ENCODE results near the gene RAVER1. TPM values are rescaled to one million over a fixed set of nuclear protein-coding genes. Genes with fewer than 3 reads are reported as not detected.

Gene RAVER1
- total RNA-seq, 1 experiment from 2014 or later = 10.6 TPM

Other genes starting within 250 kb of the RAVER1 start
- 10.0 and 13.3 TPM in 2 replicates for gene SHFL, start 247.2 kb downstream of the RAVER1 start, total RNA-seq (2014; rRNA removed; shearing (Covaris generic); ENCODE audit: low replicate concordance)
- 1.4 TPM in 1 of 2 replicates, not detected in the other for gene ANGPTL6, start 230.9 kb downstream of the RAVER1 start, total RNA-seq (2014; rRNA removed; shearing (Covaris generic); ENCODE audit: low replicate concordance)
- 40.0 TPM in 2 replicates for gene PPAN, start 227.2 kb downstream of the RAVER1 start, total RNA-seq (2014; rRNA removed; shearing (Covaris generic); ENCODE audit: low replicate concordance)
- 1.8 and 2.8 TPM in 2 replicates for gene P2RY11, start 221.8 kb downstream of the RAVER1 start, total RNA-seq (2014; rRNA removed; shearing (Covaris generic); ENCODE audit: low replicate concordance)
- 190 and 194 TPM in 2 replicates for gene EIF3G, start 213.6 kb downstream of the RAVER1 start, total RNA-seq (2014; rRNA removed; shearing (Covaris generic); ENCODE audit: low replicate concordance)
- gene DNMT1, start 138.6 kb downstream of the RAVER1 start, total RNA-seq (2014; rRNA removed; shearing (Covaris generic); ENCODE audit: low replicate concordance) = 25.4 and 39.0 TPM in 2 replicates
- 1.9 and 2.5 TPM in 2 replicates for gene S1PR2, start 102.2 kb downstream of the RAVER1 start, total RNA-seq (2014; rRNA removed; shearing (Covaris generic); ENCODE audit: low replicate concordance)
- 64.6 and 65.2 TPM in 2 replicates for gene MRPL4, start 81.3 kb downstream of the RAVER1 start, total RNA-seq (2014; rRNA removed; shearing (Covaris generic); ENCODE audit: low replicate concordance)
- gene ICAM1, start 62.4 kb downstream of the RAVER1 start, total RNA-seq (2014; rRNA removed; shearing (Covaris generic); ENCODE audit: low replicate concordance) = 0.43 TPM in 1 of 2 replicates, not detected in the other
- not detected in 2 replicates for gene ICAM4, start 46.6 kb downstream of the RAVER1 start, total RNA-seq (2014; rRNA removed; shearing (Covaris generic); ENCODE audit: low replicate concordance)
- 0.20 and 0.23 TPM in 2 replicates for gene ICAM5, start 43.6 kb downstream of the RAVER1 start, total RNA-seq (2014; rRNA removed; shearing (Covaris generic); ENCODE audit: low replicate concordance)
- not detected in 2 replicates for gene ZGLP1, start 23.7 kb downstream of the RAVER1 start, total RNA-seq (2014; rRNA removed; shearing (Covaris generic); ENCODE audit: low replicate concordance)
- gene FDX2, start 17.5 kb downstream of the RAVER1 start, total RNA-seq (2014; rRNA removed; shearing (Covaris generic); ENCODE audit: low replicate concordance) = 12.9 and 27.9 TPM in 2 replicates
- 10.1 and 12.2 TPM in 2 replicates for gene ICAM3, start 6.1 kb upstream of the RAVER1 start, total RNA-seq (2014; rRNA removed; shearing (Covaris generic); ENCODE audit: low replicate concordance)
- gene TYK2, start 47.0 kb upstream of the RAVER1 start, total RNA-seq (2014; rRNA removed; shearing (Covaris generic); ENCODE audit: low replicate concordance) = 34.3 and 47.6 TPM in 2 replicates
- gene CDC37, start 70.0 kb upstream of the RAVER1 start, total RNA-seq (2014; rRNA removed; shearing (Covaris generic); ENCODE audit: low replicate concordance) = 120 and 175 TPM in 2 replicates
- 0.20 and 3.6 TPM in 2 replicates for gene PDE4A, start 87.0 kb upstream of the RAVER1 start, total RNA-seq (2014; rRNA removed; shearing (Covaris generic); ENCODE audit: low replicate concordance)
- gene KEAP1, start 169.8 kb upstream of the RAVER1 start, total RNA-seq (2014; rRNA removed; shearing (Covaris generic); ENCODE audit: low replicate concordance) = 98.3 and 114 TPM in 2 replicates
- 4.6 and 11.6 TPM in 2 replicates for gene S1PR5, start 183.9 kb upstream of the RAVER1 start, total RNA-seq (2014; rRNA removed; shearing (Covaris generic); ENCODE audit: low replicate concordance)
- 17.8 and 38.4 TPM in 2 replicates for gene ATG4D, start 210.4 kb upstream of the RAVER1 start, total RNA-seq (2014; rRNA removed; shearing (Covaris generic); ENCODE audit: low replicate concordance)
- gene KRI1, start 232.5 kb upstream of the RAVER1 start, total RNA-seq (2014; rRNA removed; shearing (Covaris generic); ENCODE audit: low replicate concordance) = 7.4 and 7.5 TPM in 2 replicates
- 4.7 and 8.5 TPM in 2 replicates for gene CDKN2D, start 235.4 kb upstream of the RAVER1 start, total RNA-seq (2014; rRNA removed; shearing (Covaris generic); ENCODE audit: low replicate concordance)

All from Caki2 (cell line).